DMS 273 (cell line): ENCODE measurements around the gene CEP78.
"Not testable (repeated sequence)": the region's sequence is repeated elsewhere in the genome, so short reads cannot be mapped to it uniquely, and the experiment has no call there.

Source experiments
- DNase-seq: peaks from one replicate; lab custom pipeline; 2025; ENCODE audit not compliant: unreplicated experiment; lab: John Stamatoyannopoulos, UW

The CEP78 gene

GRCh38 chr9:78235256-78235761 is 566 bp upstream of the CEP78 start:
- peak; percentile 25 for DNase-seq

GRCh38 chr9:78236551-78236910 is 656 bp downstream of the CEP78 start:
- DNase-seq: peak; percentile 54

GRCh38 chr9:78238046-78239038 is 2.5 kb downstream of the CEP78 start:
- no peak for DNase-seq

GRCh38 chr9:78239506-78239905 is 3.6 kb downstream of the CEP78 start:
- peak; percentile 49 for DNase-seq

- no peak for DNase-seq
Measured at GRCh38 chr9:78242041-78242440, 6.2 kb downstream of the CEP78 start.

GRCh38 chr9:78243130-78243529 is 7.3 kb downstream of the CEP78 start:
- DNase-seq: no peak

GRCh38 chr9:78245401-78245800 is 9.5 kb downstream of the CEP78 start:
- no peak for DNase-seq

GRCh38 chr9:78248635-78249034 is 12.8 kb downstream of the CEP78 start:
- no peak for DNase-seq

GRCh38 chr9:78249542-78249941 is 13.7 kb downstream of the CEP78 start:
- no peak for DNase-seq

GRCh38 chr9:78252616-78253015 is 16.7 kb downstream of the CEP78 start:
- DNase-seq: no peak

GRCh38 chr9:78253285-78253684 is 17.4 kb downstream of the CEP78 start:
- DNase-seq: no peak

GRCh38 chr9:78261403-78262001 is 25.6 kb downstream of the CEP78 start:
- peak; percentile 42 for DNase-seq

- DNase-seq: no peak
Measured at GRCh38 chr9:78262655-78263054, 26.8 kb downstream of the CEP78 start.

- DNase-seq: no peak
Measured at GRCh38 chr9:78267889-78268288, 32.0 kb downstream of the CEP78 start.

GRCh38 chr9:78269784-78270183 is 33.9 kb downstream of the CEP78 start:
- DNase-seq: no peak

- no peak for DNase-seq
Measured at GRCh38 chr9:78272307-78272706, 36.4 kb downstream of the CEP78 start.

GRCh38 chr9:78273761-78274160 is 37.9 kb downstream of the CEP78 start:
- no peak for DNase-seq

GRCh38 chr9:78278177-78278777 is 42.4 kb downstream of the CEP78 start:
- DNase-seq: peak; percentile 5

- DNase-seq: no peak
Measured at GRCh38 chr9:78278801-78279200, 42.9 kb downstream of the CEP78 start.

GRCh38 chr9:78280982-78281668 is 45.2 kb downstream of the CEP78 start:
- peak; percentile 84 for DNase-seq

- not testable (repeated sequence) for DNase-seq
Measured at GRCh38 chr9:78284181-78284580, 48.3 kb downstream of the CEP78 start.
